Globus pallidus (tissue), 1 donor: Measurements from ENCODE around the gene OR52N4.
"Not testable (repeated sequence)": the region's sequence is repeated elsewhere in the genome, so short reads cannot be mapped to it uniquely, and the experiment has no call there.

ENCODE experiments used
- DNase-seq: peaks from one replicate; pipeline ENCODE4 v3.0.0-alpha.2; 2015; ENCODE audit warnings: low spot score

OR52N4 gene

DNA sequence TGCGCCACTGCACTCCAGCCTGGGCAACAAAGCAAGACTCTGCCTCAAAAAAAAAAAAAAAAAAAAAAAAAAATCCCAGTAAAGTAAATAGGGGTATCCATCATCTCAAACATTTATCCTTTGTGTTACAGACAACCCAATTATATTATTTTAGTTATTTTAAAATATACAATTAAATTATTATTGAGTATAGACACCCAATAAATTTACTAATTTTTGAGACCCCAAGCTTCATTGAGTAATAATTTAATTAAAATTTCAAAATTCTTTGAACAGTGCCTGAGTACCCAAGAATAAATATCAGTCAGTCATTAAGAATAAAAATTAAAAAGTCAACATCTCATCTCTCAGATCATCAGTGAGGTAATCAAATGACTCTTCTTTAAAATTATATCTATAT, at the start of gene OR52N4:
Gene OR52N4 (plus strand): TSS at position 301 of the 400 bp plus-strand sequence. CDS start 498 bp downstream, outside the sequence.
- no peak for DNase-seq

GRCh38 chr11:5705688-5706087, 48.4 kb upstream of the OR52N4 start:
- no peak for DNase-seq

GRCh38 chr11:5712507-5712906, 41.5 kb upstream of the OR52N4 start:
- no peak for DNase-seq

DNA sequence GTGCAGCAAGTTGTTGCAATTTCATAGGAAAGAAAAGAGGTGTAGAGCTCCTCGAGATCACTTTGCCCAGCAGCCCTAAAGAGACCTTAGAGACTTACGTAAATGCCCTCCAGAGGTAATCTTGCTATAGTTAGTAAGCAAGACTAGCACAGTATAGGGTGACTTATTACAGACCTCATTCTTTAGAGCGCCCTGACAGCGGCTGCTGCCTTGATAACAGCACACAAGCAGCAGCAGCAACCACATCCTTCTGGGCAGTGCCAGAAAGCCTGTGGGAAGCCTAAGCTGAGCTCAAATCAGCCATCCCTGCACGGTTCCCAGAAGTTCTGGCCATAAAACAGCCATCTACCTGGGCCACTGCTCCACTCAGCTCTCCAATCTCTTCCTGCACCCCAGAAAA, 40.3 kb upstream of the OR52N4 start:
- no peak for DNase-seq

DNA sequence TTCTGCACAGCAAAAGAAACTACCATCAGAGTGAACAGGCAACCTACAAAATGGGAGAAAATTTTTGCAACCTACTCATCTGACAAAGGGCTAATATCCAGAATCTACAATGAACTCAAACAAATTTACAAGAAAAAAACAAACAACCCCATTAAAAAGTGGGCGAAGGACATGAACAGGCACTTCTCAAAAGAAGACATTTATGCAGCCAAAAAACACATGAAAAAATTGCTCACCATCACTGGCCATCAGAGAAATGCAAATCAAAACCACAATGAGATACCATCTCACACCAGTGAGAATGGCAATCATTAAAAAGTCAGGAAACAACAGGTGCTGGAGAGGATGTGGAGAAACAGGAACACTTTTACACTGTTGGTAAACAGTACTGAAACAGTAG, 37.5 kb upstream of the OR52N4 start:
- DNase-seq: not testable (repeated sequence)

- DNase-seq: no peak
Observed at GRCh38 chr11:5719703-5720495, 34.1 kb upstream of the OR52N4 start.

GRCh38 chr11:5722622-5723021, 31.4 kb upstream of the OR52N4 start:
- no peak for DNase-seq

DNA sequence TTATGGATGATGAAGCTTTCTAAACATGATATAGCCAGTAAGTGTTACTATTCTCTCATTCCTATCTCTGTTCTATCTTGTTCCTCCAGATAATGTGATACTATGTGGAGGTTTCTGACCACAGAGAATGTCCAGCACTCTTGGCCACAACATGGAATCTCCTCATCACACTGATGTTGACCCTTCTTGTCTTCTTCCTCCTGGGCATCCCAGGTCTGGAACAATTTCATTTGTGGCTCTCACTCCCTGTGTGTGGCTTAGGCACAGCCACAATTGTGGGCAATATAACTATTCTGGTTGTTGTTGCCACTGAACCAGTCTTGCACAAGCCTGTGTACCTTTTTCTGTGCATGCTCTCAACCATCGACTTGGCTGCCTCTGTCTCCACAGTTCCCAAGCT, 27.7 kb upstream of the OR52N4 start:
- no peak for DNase-seq

- no peak for DNase-seq
Observed at GRCh38 chr11:5727691-5728090, 26.4 kb upstream of the OR52N4 start.

DNA sequence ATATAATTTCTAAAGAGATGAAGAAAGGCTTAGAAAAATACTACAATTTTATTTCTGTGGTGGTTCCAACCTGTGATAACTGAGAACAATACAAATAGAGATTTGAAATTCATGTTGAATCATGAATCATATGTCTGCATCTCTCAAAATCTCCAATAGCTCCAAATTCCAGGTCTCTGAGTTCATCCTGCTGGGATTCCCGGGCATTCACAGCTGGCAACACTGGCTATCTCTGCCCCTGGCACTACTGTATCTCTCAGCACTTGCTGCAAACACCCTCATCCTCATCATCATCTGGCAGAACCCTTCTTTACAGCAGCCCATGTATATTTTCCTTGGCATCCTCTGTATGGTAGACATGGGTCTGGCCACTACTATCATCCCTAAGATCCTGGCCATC, 17.6 kb upstream of the OR52N4 start, which contains the start of gene OR56B1:
Gene OR56B1 (plus strand): TSS at position 53 of the 400 bp plus-strand sequence. CDS start 69 bp downstream, at position 122.
- DNase-seq: no peak

DNA sequence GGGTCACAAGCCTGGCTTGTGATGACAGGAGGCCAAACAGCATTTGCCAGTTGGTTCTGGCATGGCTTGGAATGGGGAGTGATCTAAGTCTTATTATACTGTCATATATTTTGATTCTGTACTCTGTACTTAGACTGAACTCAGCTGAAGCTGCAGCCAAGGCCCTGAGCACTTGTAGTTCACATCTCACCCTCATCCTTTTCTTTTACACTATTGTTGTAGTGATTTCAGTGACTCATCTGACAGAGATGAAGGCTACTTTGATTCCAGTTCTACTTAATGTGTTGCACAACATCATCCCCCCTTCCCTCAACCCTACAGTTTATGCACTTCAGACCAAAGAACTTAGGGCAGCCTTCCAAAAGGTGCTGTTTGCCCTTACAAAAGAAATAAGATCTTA, 17.0 kb upstream of the OR52N4 start:
- DNase-seq: no peak

- DNase-seq: no peak
Observed at GRCh38 chr11:5737670-5738392, 16.2 kb upstream of the OR52N4 start.

DNA sequence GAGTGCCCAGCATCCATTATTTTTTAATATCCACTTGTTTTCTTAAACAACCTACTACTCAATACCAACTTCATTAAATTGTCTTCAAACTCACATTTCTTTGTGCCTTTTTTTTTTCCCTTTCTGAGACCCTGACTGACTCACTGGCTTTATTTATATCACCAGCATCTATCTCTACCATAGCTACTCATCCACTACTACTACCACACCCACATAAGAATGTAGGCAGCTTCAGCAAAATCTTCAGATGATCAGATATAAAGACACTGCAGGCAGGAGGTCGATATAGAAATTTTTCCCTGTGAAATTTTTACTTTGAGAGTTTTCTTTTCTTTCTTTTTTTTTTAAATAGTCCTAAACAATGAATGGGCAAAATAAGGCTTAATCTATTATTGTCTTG, 15.6 kb upstream of the OR52N4 start:
- no peak for DNase-seq

DNA sequence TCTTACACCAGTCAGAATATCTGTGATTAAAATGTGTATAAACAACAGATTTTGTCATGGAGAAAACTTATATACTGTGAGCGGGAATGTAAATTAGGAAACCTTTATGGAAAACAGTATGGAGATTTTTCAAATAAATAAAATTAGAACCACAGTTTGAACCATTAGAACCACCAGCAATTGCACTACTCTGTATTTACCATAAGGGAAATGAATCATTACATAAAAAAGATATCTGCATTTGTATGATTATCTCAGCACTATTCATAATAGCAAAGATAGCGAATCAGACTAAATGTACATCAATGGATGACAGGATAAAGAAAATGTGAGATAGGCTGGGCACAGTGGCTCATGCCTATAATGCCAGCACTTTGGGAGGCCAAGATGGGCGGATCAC, 7.4 kb upstream of the OR52N4 start:
- DNase-seq: no peak

- no peak for DNase-seq
Observed at GRCh38 chr11:5749836-5750235, 4.2 kb upstream of the OR52N4 start.

- DNase-seq: no peak
Observed at GRCh38 chr11:5767056-5767455, 13.0 kb downstream of the OR52N4 start.

- no peak for DNase-seq
Observed at GRCh38 chr11:5783255-5783654, 29.2 kb downstream of the OR52N4 start, which contains the start of gene OR52N5. OR52N5 (minus strand) TSS chr11:5783355; CDS start chr11:5778634, 4,721 bp downstream.

DNA sequence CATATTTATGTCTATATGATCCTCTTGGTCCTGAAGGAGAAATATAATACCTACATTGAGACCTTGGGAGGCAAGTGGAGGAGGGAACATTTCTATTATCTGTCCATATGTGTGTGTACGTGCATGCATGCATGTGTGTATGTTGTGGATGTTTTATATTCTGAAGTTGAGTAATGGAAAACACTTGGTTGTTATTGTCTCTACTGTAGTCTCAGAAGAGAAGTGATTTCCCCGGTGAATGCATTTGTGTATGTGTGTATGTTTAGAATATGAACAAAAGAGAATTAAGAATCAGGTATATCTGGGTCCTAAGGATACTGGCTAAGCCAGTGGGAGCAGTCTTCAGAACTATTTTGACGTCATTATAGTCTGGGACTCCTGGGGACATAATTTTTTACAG, 37.1 kb downstream of the OR52N4 start, which contains the start of gene OR52N1:
Gene OR52N1 (minus strand): TSS at position 101 of the 400 bp plus-strand sequence. CDS start 2,449 bp downstream, outside the sequence.
- no peak for DNase-seq

DNA sequence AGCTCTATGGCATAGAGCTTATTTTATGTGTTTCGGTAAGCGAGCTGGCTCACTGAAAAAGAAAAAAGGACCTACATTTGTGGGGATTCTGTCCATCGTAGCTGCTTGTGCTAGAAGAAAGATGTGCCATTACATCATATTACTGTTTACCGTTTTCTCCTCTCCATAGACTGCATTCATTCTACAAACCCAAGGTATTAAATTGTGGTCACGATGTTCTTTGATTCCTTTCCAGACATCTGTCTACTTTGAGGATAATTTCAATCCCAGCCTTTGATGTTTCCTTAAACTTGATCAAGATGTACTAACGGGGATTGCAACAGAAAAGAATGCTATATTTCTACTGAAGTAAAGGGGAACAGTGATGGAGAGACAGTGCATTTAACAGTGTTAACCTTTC, 42.5 kb downstream of the OR52N4 start:
- no peak for DNase-seq

DNA sequence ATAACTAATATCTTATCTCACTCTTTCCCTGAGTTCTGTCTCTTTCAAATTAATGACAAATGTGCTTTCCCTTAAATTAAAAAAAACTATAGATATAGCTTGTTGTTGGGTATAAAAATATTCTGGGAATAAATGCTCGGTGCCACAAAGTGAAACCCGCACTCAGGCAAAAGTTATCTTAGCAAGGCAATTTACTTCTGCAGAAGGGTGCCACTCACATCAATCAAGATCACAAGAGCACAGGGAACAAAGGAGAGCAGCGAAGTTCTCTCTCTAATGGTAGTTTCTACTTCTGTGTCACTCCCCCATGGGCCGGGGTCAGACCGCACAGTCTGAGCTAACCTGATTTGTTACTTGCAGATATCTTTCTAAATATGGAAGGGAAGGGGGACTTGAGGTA, 49.9 kb downstream of the OR52N4 start:
- DNase-seq: no peak
